Measurements from ENCODE around the gene EBF3. TPM values are rescaled to one million over a fixed set of nuclear protein-coding genes. Genes with fewer than 3 reads are reported as not detected.
A peak's percentile ranks its signal among the peaks of the same experiment; 100 is the strongest.

EBF3 gene
- total RNA-seq, 6 experiments from 2014 or later = 0.12 TPM; not detected in 5

GRCh38 chr10:129879655-129880054 lies 84.4 kb downstream of the EBF3 start:
- TF ChIP-seq POLR2A (IDR thresholded peaks at IDR 0.05) = no peak
- TF ChIP-seq, protein P1, sequence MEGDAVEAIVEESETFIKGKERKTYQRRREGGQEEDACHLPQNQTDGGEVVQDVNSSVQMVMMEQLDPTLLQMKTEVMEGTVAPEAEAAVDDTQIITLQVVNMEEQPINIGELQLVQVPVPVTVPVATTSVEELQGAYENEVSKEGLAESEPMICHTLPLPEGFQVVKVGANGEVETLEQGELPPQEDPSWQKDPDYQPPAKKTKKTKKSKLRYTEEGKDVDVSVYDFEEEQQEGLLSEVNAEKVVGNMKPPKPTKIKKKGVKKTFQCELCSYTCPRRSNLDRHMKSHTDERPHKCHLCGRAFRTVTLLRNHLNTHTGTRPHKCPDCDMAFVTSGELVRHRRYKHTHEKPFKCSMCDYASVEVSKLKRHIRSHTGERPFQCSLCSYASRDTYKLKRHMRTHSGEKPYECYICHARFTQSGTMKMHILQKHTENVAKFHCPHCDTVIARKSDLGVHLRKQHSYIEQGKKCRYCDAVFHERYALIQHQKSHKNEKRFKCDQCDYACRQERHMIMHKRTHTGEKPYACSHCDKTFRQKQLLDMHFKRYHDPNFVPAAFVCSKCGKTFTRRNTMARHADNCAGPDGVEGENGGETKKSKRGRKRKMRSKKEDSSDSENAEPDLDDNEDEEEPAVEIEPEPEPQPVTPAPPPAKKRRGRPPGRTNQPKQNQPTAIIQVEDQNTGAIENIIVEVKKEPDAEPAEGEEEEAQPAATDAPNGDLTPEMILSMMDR (IDR thresholded peaks at IDR 0.05) = no peak
- Histone ChIP-seq H3K4me1 (no peaks in the 10 kb centered on the region), H3K27ac (no peak overlapping the region), H3K36me3 (no peaks in the 10 kb centered on the region), H3K27me3 (no peaks in the 10 kb centered on the region), H3K4me3 (no peak overlapping the region), H3K9me3 (no peaks in the 10 kb centered on the region)
- ATAC-seq (no peak), DNase-seq (no peak)
- WGBS (ENCODE audit: insufficient coverage, low coverage, low lambda C conversion rate, missing lambda C conversion rate) = 88% methylated on average over 8 of the region's 14 CpGs
- intact Hi-C loops (cut with DNase I) = no loop called here

- Histone ChIP-seq H3K4me1 (no peaks in the 10 kb centered on the region), H3K4me3 (no peak overlapping the region), H3K27me3 (no peaks in the 10 kb centered on the region), H3K36me3 (no peaks in the 10 kb centered on the region), H3K27ac (no peak overlapping the region), H3K9me3 (no peaks in the 10 kb centered on the region)
- TF ChIP-seq POLR2A (IDR thresholded peaks at IDR 0.05) = no peak
- TF ChIP-seq, protein P1 (IDR thresholded peaks at IDR 0.05) = no peak
- ATAC-seq (no peak), DNase-seq (no peak)
- WGBS (ENCODE audit: insufficient coverage, low coverage, low lambda C conversion rate, missing lambda C conversion rate) = 81% methylated on average over 6 of the region's 6 CpGs
- intact Hi-C loops (cut with DNase I) = no loop called here
These were observed 85.2 kb downstream of the EBF3 start for GRCh38 chr10:129878835-129879234.

GRCh38 chr10:129877773-129878371 lies 86.2 kb downstream of the EBF3 start:
- Histone ChIP-seq H3K27ac (no peak overlapping the region), H3K9me3 (no peaks in the 10 kb centered on the region), H3K36me3 (no peaks in the 10 kb centered on the region), H3K4me1 (no peaks in the 10 kb centered on the region), H3K27me3 (no peaks in the 10 kb centered on the region), H3K4me3 (no peak overlapping the region)
- ATAC-seq (no peak), DNase-seq (no peak)
- no peak for TF ChIP-seq POLR2A (IDR thresholded peaks at IDR 0.05)
- TF ChIP-seq, protein P1 (IDR thresholded peaks at IDR 0.05) = peak in 3 of 4 donors; percentile 31 to 40 (median 34)
- WGBS (ENCODE audit: insufficient coverage, low coverage, low lambda C conversion rate, missing lambda C conversion rate) = 64% methylated on average over 8 of the region's 9 CpGs
- intact Hi-C loops (cut with DNase I) = no loop called here

DNA sequence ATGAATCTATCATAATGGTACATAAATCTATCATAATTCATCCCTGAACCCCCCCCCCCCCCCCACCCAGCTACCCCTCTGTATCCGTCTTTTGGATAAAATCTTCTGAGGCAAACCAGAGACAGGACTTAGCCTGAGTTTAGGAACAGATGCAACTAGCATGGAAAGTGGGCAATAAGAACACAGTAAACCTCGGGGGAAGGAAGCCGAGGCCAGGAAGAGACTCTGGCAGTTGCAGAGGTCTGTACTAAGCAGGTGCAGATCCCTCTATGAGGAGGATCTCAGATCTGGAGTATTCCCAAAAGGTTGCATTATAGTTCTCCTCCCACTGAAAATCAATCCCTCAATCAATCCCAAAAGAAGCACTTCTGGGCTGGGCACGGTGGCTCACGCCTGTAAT lies 87.2 kb downstream of the EBF3 start:
- Histone ChIP-seq H3K9me3 (no peaks in the 10 kb centered on the region), H3K27me3 (no peaks in the 10 kb centered on the region), H3K27ac (no peak overlapping the region), H3K4me3 (no peak overlapping the region), H3K36me3 (no peaks in the 10 kb centered on the region), H3K4me1 (no peaks in the 10 kb centered on the region)
- intact Hi-C loops (cut with DNase I) = no loop called here
- ATAC-seq = no peak
- 78% methylated on average over 4 of the region's 5 CpGs for WGBS (ENCODE audit: insufficient coverage, low coverage, low lambda C conversion rate, missing lambda C conversion rate)
- TF ChIP-seq, protein P1 (IDR thresholded peaks at IDR 0.05) = no peak
- no peak for DNase-seq
